Activated CD4-positive, alpha-beta T cell treated with anti-CD3 and anti-CD28 coated beads, Interleukin-2, amount 50 U/mL, for 4 hours (primary cell): ENCODE measurements around the gene BCL11A.

ENCODE experiments used
- DNase-seq, 2 experiments: peaks; one replicate each; pipeline ENCODE4 v3.0.0-alpha.2; 2020

Gene BCL11A

DNA sequence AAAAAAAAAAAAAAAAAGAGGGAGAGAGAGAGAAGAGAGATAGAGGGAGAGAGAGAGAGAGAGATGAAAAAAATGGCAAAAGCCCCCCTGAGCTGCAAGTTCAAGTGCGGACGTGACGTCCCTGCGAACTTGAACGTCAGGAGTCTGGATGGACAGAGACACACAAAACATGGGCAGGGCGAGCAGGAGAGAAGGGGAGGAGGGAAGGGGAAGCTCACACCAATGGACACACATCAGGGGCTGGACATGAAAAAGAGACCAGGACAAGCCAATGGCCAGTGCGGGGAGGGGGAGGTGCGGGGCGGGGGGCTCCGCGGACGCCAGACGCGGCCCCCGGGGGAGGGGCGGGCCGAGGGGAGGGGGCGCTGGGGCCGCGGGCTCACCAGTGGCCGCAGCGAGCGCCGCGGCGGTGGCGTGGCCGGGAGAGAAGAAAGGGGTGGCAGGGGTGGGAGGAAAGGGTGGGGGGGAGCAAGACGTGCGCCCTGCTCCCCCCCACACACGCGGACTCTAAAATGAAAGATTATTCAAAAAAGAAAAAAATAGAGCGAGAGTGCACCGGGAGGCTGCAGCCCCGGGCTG, at the start of gene BCL11A:
BCL11A (minus strand) TSS at position 160 of the 579 bp plus-strand sequence. CDS start 384 bp downstream, outside the sequence.
- DNase-seq = no peak

DNA sequence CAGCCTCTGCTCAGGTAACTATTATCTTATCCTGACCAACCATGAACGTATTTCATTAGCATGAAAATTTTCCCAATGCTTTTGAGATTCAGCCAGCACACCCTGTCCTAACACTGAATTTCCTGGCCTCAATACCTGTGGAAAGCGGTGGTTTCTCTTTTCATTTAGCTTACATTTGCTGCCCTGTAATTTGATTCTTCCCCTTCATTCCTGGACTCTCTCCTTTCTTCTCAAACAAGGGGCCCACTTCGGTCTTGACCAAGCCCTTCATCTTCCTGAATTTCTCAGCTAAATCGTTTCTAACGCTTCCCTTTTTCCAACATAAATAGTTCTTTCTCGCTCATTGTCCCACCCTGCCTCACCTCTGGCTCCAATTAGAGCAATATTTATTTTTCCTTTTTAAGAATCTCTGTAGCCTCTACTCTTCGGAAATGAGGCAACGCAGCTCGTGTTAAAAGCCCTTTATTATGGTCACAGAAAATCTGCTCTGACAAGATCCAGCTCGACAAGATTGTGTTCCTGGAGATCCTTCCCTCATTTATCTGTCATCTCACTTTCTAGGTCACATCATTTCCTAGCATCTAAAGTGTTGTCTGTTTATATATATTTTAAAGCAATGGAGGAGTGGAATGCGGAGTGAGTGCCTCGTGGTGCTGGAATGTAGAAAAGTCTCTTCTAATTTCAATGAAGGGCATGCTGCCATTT, 49.5 kb upstream of the BCL11A start:
- no peak for DNase-seq

DNA sequence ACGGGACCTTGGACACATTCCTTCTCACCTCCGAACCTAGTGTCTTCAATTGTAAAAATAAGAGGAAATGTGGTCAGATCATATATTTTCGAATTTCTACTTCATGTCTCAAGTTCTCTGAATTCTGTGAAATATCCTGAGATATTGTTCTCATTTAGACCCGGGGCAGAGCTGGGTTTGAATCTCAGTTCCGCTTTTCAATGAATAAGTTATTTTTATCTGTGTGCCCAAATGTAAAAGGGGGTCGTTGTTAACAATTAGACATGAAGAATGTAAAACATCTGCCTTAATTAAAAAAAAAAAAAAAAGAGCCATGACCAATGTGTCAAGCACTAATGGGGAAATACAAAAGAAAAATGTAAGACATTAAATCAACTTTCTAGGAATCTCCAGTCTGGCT, 48.9 kb upstream of the BCL11A start:
- no peak for DNase-seq

DNA sequence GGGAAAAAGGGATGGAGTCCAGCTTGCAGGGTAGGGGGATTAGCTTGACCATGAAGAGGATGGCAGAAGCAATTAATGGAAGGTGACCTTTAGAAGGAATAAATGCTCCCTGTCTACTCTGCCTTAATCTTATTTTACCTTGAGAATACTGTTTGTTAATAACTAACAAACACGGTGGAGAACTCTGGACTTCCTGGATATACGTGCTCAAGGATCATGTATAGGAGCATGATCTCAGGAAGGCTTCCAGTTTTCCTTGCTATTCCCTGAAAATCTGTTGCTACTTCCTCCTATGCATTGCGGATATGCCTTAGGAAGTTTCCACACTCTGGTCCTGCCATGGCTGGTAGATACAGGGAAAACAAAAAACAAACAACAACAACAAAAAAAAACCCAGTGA, 44.8 kb upstream of the BCL11A start:
- DNase-seq = no peak

DNA sequence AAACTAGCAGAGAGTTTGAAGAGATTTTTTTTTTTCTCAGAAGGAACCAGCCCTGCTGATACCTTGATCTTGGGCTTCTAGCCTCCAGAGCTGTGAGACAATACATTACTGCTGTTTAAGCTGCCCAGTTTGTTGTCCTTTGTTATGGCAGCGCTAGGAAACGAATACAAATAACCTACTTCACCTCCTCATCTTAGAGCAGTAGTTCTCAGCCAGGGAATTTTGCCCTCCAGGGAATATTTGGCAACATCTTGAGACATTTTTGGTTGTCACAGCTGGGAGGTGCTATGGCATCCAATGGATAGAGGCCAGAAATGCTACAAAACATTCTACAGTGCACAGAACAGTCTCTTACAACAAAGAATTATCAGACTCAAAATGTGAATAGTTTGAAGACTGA, 43.9 kb upstream of the BCL11A start:
- DNase-seq = no peak

DNA sequence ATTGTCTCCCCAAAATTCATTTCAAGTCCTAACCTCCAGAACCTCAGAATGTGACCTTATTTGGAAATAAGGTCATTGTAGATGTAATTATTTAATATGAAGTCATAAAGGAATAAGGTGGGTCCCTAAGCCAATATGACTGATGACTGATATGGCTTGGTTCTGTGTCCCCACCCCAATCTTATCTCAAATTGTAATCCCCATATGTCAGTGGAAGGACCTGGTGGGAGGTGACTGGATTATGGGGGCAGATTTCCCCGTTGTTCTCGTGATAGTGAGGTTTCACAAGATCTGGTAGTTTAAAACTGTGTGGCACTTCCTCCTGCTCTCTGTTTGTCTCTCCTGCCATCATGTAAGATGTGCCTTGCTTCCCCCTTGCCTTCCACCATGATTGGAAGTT, 43.0 kb upstream of the BCL11A start:
- DNase-seq = no peak

DNA sequence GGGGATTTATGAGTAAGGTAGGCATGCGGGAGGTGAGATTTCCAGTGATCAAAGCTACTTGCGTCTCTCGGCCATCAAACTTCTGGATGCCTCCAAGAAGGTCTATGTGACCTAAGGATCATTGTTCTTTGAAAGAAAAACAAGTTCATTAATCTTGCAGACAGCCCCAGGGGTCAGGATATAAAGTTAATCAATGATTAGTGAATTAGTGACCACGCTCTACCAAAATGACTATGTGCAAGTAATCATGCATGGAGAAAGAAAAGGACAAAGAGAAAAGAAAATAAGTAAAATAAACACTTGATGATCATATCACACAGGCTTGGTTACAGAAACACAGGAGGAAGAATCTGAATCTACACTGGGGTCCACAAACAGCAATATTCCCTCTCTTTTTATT, 42.5 kb upstream of the BCL11A start:
- no peak for DNase-seq

DNA sequence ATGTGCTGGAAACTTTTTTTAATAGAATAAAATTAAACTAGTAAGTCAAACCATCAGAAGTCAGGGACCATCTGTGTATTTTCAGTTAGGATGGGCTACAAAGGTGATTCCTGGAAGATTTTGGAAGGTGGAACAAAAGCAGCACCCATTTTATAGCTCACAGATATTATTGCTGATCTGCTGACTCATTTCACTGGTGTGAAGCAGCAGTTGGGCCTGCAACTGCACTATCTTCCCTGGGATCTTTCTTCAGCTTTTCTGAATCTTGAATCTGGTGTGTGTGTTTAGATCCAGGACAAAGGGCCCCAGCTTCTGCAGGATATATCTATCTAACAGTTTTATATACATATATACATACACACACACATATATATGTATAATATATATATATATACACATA, 35.6 kb upstream of the BCL11A start:
- no peak for DNase-seq

DNA sequence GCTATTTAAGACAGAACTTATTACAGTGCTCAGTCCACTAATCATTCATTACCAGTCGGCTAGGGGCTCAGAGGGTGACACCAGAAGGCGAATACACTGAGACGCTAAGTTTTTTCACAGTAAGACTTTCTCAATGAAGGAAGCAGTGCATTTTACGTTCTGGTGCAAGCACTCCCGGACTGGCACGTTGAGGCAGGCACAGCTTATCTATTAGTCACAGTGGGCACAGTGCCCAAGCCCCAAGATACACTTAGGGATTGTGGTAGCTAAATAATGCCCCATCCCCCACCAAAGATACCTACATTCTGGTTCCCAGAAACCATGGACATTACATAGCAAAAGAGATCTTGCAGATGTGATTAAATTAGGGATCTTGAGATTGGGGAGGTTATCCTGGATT, 32.6 kb upstream of the BCL11A start:
- no peak for DNase-seq

DNA sequence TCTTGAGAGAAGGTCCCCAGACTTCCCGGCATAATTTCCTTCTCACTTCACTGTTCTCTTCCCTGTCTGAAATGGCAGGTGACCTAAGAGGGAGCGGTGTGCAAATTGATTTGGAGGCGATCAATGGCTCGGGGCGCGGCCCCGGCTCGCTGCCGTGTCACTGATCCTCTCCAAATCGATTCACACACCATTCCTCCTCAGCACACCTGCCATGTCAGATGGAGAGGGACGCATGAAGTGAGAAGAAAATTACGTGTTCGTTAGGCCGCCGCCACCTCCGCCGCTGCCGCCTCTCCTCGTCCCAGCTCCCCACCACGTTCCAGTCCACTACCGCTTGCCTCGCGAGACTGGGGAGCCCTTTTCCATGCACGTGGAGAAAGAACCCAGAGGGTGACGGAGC, 31.8 kb upstream of the BCL11A start:
- DNase-seq = no peak

DNA sequence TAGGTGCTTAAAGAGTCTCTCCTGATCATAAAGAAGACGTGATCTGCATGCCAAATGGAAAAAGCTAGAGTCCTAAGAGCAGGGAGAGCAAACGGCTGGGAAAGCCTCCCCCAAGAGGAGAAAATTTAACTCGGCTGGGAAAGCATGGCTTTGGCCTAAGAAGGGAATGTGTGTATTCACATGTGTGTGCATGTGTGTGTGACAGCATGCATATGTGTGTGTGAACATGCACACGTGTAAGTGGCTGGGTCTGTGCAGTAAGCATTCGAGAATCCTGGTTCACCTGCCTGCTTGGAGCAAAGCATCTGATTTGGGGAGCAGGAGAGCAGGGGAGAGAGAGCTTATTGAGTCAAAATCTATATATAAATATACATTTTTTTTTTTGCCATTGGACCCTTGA, 30.1 kb upstream of the BCL11A start:
- no peak for DNase-seq

DNA sequence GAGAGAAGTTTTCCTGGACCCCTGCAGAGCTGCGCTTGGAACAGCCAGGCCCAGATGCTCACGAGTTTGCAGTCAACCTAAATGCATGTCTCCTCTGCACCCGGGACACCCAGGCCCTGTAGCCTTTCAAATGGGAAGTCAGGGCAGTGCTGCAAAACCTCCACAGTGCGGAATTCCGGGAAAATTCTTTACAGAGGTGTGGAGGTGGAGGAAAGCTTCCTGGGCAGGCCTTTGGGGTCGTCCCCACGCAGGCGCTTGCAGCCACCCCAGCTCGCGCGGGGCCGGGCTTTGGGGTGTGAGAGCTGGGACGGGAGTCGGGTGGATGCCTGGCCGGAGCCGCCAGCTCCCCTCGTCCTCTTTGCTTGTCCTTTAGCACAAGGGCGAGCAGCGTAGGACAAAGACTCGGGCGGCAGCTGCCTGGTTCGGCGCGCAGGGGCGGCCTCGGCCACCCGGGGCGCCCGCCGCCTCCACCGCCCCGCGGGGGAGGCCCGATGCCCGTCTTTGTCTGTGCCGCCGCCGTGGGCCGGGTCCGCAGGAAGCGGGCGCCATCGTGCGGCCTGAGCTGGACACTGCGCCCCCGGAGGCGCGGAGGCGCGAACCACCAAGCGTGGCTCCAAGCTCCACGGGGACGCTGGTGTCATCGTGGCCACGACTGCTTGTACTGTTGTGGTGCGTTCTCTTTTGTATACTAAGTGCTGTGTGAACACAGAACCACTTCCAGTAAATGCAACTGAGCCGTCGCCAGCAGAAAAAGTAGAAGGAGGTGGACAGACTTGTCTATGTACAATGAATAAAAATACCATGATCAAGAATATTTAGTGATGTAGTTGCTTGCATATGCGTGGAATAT, 28.2 kb upstream of the BCL11A start:
- peak; percentile 34 to 41 for DNase-seq

DNA sequence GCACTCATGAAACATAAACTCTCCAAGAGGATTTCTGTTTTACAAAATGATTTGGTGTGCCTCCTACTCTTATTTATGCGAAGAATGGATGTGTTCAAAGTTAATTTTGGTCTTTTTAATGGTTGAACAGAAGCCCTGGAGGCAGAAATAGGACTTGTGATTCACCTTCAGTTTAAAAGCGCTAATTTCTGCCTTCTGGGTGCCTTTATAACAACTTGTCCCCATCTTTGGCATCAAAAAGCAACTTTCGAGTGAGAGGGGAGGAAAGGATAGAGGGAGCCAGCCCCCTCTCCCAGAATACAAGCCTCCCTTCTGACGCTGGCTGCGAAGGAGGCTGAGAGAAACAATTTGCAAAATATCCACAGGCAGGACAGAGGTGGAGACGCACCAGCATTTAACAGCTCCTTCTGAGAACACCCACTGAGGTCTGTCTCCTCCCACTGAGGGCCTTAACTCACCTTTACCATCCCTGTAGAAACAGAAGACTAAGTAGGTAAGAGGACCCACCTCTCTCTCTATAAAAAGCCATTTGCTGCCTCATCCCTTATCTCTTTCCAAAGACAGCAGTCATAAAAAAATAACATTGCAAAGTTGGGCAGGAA, 24.3 kb upstream of the BCL11A start:
- no peak for DNase-seq

DNA sequence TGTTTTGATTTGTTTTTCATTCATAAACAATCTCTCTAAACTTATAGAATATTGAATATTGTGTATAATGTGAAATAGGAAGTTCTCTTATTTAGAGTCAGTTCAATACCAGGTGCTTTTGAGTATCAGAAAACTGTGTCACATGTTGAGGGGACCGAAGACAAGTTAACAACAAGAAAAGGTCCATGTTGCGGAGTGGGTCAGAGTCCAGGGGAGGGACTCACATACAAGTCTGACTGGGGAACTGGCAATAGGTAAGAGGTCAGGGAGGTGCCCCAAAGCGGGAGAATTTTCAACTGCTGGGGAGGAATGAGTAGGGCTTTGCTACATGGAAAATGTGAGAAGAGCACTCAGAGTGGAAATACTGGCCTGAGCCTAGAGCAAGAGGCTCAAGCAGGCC, 19.8 kb upstream of the BCL11A start:
- no peak for DNase-seq

DNA sequence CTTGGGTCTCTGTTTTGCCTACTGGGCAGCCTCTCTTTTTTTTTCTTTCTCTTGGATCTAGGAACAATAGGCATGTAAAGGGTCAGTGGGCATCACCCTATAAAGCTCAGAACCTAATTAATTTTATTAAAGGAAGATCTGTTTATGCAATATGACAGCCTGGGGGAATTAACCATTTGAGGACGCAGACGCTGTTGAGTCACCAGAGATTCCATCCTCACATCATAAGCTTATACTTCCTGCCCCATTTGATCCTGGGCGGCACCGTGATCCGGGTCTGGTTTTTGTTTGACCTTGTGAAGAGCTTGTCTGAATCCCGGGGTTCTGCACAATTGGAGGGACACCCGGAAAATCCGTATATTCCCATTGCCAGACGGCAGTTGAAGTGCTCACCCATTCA, 16.8 kb upstream of the BCL11A start:
- DNase-seq = no peak

DNA sequence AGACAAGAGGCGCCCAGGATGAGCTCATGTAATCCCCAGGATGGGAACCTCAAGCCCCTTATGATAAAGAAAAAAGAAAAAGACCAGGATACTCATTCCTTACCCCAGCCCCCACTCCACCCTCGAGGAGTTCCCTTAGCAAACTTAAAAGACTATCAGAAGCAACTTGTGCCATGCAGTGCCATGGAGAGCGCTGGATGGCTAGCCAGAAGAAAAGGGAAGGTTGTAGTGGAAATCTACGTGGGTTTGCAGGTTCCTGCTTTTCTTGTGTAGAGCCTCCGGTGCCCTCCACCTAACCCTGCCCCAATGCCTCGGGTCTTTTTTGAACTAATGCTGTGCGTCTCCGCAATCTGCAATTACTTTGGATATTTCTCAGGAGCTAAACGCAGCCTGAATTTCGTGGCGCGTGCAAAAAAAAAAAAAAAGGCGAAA, 16.2 kb upstream of the BCL11A start:
- no peak for DNase-seq

DNA sequence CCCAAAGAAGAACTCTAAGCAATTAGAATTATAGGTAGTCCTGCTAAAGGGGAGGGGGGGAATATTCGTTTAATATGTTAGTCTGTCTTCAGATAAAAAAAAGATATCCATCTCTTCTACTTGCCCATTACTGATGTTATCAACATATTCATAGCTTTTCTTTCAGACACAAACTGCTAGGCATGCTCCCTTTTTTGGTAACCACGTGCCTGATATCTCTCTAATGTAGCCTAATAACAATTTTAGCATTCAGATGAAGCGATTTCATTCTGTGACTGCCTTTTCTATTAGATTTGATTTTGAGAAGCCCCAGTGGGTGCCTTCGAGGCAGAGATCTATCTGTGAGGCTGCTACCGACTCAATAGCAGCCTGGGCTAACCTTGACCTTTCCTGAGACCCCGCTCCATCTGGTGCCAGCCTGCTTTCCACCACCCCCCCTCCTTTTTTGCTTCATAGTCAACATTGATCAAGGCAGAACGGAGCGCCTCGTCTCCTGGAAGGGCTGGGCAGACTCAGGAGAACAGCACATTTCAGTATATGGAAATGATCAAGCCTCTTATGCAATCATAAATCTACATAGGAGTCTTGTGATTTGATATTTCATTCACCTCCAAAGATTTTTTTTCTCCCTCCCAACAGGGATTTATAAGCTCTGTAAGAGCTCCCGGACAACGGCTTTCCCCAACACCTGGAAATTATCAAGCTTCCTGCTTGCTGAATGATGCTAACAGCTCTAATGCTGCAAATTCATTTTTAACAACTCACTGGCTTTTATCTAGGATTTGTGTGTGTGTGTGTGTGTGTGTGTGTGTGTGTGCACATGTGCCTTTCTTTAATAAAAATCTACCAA, 14.7 kb upstream of the BCL11A start:
- no peak for DNase-seq

DNA sequence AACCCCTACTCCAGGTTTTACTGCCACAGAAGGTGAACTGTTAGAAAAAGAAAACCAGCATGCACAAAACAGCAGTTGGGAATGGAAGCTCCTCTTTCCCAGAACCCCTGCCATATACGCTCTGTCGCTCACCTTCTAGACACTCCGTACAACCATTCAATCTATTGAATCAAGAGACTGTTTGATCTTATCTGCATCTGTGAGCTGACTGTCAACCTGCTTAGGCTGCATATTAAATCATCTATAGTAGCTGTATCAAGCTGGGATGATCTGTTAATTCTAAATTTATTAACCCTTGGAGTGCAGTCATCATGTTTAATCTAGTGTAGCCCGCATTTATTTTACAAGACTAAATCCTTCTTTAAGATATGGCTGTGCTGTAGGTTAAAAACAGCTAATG, 13.6 kb upstream of the BCL11A start:
- no peak for DNase-seq

DNA sequence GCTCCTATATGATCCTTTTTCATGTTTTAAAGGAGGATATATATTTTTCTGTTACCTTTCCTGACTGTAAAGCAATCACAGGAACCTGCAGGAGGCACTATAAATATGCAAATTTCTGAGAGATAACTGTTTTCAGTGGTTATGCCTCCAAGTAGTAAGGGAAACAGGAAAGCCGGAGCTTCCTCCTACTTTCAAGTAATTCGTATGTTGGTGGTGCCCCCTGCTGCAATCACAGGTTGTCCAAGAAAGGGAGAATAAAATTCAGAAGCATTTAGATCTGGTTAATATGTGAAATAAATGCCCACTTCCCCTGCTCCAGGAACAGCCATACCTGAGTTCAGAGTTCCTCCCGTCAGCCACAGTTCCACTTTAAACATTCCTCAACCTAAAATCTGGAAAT, 12.0 kb upstream of the BCL11A start:
- DNase-seq = no peak

DNA sequence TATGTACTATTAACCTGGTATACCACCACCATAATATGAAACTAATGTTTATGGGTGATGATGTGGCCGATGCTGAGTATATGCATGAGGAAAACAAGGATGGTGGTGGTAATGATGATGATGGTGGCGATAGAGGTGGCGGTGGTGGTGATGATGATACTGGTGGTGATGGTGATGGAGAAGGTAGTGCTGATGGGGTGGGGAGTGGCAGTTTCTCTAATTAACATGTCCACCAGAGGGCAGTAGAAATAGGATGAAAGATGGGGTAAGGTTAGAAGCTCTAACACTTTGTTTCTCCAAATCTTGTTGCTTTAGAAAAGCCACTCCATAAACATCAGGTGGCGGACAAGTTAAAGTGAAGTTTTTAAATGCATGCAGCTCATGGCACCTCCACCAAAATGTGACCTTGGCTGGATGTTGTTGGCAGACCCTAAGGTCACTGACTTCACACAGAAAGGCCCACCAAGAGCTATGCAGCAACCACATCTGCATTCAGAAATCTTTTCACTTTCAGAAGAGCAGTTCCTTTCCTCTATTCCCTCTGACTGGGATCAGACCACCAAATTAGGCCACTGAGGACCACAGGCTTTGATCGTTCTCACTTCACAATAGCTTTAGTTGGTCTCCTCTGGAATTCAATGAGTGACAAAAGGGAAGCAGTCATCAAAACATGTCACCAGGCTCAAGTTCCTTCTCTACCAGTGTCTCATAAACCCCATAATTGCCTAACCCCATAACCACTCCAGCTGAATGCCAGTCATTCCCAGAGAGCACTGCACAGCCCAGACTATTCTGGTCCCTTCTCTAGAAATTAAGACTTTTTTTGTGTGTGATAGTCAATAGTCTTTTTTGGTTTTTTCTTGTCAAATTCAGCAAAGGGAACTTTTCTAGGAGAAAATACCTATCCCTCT, 7.5 kb upstream of the BCL11A start:
- no peak for DNase-seq

DNA sequence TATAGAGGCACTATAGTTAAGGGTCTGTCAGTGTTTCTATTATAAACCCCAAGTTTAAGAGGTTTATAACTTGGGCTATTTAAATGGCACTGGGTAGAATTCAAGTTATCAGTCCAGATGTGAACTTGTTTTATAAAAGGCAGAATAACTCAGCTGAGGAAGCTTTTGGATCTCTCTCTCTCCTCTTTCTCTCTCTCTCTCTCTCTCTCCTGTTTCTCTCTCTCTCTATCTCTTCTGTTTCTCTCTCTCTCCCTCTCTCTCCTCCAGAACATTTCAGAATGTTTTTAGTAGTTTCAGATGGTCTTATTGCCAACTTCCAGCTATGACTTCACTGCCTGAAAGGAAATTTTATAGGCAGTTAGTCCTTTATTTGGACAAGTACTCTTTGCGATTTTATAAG, 6.4 kb upstream of the BCL11A start:
- DNase-seq = no peak

DNA sequence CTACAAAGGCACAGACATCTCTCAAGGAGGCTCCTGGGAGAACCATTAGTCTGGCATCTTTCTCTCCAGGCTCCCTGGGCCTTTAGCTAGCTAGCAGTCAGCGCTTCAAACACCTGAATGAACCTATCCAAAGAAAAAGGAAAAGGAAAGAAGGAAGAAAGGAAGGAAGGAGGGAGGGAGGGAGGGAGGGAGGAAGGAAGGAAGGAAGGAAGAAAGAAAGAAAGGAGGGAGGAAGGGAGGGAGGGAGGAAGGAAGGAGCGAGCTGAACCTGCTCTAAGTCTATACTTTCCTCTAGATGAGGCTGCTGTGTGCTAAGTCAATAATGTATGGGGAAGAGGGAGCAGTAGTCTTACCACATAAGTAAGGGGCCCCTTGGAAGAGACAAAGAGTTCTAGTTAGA, 5.1 kb upstream of the BCL11A start:
- DNase-seq = no peak
